H1 (cell line): ENCODE results near the gene AQP7. TPM values are rescaled to one million over a fixed set of nuclear protein-coding genes. Genes with fewer than 3 reads are reported as not detected.

ENCODE experiments used
- polyA plus RNA-seq, 7 experiments: library from polyadenylated mRNA; depleted of rRNA in 3 of 7; stranded (reverse) in 5 of 7; unstranded in 2 of 7; fragments of >200 nt in 5 of 7; fragments of 200-250 nt in 2 of 7; gene quantifications; 1 replicate in 5 of 7; 2 replicates in 1 of 7; 4 replicates in 1 of 7; pipeline versions ENCODE4 v1.2.1 to v1.2.3, GENCODE V29; 2011 to 2013; ENCODE audit warnings: missing spikeins in 2 of 7, mixed read lengths in 2 of 7
- total RNA-seq: library from RNA; stranded (reverse); fragmentation: NEBNext Ultra II Directional; extraction: Animal tissue kit (Norgen Biotek cat#: 25700); gene quantifications from 2 replicates; pipeline ENCODE4 v1.2.1, GENCODE V29; 2021
- TF ChIP-seq, protein P1 (sequence below): fragments of 300-600 bp; sonication (generic); IDR thresholded peaks from 2 replicates; pipeline ENCODE4 v1.7.1; 2012; ENCODE audit warnings: low read length, moderate library complexity, mild to moderate bottlenecking, inconsistent platforms; ENCODE audit not compliant: insufficient replicate concordance

AQP7 gene
- total and polyA plus RNA-seq, 2 of the 8 experiments (the other 6 are each of a cell fraction or from before 2014, with no cell fraction given), result not detected

DNA sequence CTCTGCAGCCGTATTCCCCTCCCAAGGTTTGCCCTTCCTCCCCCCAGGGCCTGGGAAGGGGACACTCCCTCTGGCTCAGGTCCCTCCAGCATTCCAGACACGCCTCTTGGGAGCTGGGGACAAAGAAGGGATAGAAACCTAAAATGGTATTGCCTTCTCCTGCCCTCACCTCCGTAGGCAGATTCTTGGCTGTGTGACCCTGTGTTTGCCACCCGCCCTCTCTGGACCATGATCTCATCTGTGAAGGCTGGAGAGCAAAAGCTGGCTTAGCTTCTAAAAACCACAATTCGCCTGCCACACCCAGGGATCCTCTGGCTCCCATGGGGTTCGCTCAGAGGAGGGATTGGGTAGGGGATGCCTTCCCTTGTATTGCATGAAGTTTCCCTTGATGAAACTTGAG, 37.4 kb upstream of the AQP7 start (continued):
- TF ChIP-seq, protein P1, sequence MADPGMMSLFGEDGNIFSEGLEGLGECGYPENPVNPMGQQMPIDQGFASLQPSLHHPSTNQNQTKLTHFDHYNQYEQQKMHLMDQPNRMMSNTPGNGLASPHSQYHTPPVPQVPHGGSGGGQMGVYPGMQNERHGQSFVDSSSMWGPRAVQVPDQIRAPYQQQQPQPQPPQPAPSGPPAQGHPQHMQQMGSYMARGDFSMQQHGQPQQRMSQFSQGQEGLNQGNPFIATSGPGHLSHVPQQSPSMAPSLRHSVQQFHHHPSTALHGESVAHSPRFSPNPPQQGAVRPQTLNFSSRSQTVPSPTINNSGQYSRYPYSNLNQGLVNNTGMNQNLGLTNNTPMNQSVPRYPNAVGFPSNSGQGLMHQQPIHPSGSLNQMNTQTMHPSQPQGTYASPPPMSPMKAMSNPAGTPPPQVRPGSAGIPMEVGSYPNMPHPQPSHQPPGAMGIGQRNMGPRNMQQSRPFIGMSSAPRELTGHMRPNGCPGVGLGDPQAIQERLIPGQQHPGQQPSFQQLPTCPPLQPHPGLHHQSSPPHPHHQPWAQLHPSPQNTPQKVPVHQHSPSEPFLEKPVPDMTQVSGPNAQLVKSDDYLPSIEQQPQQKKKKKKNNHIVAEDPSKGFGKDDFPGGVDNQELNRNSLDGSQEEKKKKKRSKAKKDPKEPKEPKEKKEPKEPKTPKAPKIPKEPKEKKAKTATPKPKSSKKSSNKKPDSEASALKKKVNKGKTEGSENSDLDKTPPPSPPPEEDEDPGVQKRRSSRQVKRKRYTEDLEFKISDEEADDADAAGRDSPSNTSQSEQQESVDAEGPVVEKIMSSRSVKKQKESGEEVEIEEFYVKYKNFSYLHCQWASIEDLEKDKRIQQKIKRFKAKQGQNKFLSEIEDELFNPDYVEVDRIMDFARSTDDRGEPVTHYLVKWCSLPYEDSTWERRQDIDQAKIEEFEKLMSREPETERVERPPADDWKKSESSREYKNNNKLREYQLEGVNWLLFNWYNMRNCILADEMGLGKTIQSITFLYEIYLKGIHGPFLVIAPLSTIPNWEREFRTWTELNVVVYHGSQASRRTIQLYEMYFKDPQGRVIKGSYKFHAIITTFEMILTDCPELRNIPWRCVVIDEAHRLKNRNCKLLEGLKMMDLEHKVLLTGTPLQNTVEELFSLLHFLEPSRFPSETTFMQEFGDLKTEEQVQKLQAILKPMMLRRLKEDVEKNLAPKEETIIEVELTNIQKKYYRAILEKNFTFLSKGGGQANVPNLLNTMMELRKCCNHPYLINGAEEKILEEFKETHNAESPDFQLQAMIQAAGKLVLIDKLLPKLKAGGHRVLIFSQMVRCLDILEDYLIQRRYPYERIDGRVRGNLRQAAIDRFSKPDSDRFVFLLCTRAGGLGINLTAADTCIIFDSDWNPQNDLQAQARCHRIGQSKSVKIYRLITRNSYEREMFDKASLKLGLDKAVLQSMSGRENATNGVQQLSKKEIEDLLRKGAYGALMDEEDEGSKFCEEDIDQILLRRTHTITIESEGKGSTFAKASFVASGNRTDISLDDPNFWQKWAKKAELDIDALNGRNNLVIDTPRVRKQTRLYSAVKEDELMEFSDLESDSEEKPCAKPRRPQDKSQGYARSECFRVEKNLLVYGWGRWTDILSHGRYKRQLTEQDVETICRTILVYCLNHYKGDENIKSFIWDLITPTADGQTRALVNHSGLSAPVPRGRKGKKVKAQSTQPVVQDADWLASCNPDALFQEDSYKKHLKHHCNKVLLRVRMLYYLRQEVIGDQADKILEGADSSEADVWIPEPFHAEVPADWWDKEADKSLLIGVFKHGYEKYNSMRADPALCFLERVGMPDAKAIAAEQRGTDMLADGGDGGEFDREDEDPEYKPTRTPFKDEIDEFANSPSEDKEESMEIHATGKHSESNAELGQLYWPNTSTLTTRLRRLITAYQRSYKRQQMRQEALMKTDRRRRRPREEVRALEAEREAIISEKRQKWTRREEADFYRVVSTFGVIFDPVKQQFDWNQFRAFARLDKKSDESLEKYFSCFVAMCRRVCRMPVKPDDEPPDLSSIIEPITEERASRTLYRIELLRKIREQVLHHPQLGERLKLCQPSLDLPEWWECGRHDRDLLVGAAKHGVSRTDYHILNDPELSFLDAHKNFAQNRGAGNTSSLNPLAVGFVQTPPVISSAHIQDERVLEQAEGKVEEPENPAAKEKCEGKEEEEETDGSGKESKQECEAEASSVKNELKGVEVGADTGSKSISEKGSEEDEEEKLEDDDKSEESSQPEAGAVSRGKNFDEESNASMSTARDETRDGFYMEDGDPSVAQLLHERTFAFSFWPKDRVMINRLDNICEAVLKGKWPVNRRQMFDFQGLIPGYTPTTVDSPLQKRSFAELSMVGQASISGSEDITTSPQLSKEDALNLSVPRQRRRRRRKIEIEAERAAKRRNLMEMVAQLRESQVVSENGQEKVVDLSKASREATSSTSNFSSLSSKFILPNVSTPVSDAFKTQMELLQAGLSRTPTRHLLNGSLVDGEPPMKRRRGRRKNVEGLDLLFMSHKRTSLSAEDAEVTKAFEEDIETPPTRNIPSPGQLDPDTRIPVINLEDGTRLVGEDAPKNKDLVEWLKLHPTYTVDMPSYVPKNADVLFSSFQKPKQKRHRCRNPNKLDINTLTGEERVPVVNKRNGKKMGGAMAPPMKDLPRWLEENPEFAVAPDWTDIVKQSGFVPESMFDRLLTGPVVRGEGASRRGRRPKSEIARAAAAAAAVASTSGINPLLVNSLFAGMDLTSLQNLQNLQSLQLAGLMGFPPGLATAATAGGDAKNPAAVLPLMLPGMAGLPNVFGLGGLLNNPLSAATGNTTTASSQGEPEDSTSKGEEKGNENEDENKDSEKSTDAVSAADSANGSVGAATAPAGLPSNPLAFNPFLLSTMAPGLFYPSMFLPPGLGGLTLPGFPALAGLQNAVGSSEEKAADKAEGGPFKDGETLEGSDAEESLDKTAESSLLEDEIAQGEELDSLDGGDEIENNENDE, result no peak
